Left lung (tissue), 10 donors: ENCODE measurements around the gene SACS. TPM values are rescaled to one million over a fixed set of nuclear protein-coding genes. Genes with fewer than 3 reads are reported as not detected.
A peak's percentile ranks its signal among the peaks of the same experiment; 100 is the strongest.

Source experiments
- ATAC-seq: fragments of 200-7000 bp; cut with Tn5 transposase; one replicate; pipeline ENCODE4 v1.9.1; 2020; ENCODE audit warnings: moderate library complexity
- DNase-seq, 4 donors: peaks; one replicate each; pipeline ENCODE4 v3.0.0-alpha.2; 2013 to 2020
- H3K27ac ChIP-seq, 2 donors: fragments of 200-600 bp; sonication (generic) in 1 of 2; one replicate each; pipeline versions ENCODE4 v1.5.0 to v1.8.0; 2020 to 2021
- H3K27me3 ChIP-seq, 2 donors: fragments of 200-600 bp; sonication (generic) in 1 of 2; one replicate each; pipeline versions ENCODE4 v1.5.0 to v1.8.0; 2020 to 2021
- H3K36me3 ChIP-seq, 2 donors: fragments of 200-600 bp; sonication (generic) in 1 of 2; one replicate each; pipeline versions ENCODE4 v1.5.0 to v1.8.0; 2020 to 2021
- H3K4me1 ChIP-seq, 2 donors: fragments of 200-600 bp; one replicate each; pipeline ENCODE4 v1.8.0; 2021
- H3K4me3 ChIP-seq, 2 donors: fragments of 200-600 bp; sonication (generic) in 1 of 2; one replicate each; pipeline versions ENCODE4 v1.5.0 to v1.8.0; 2020 to 2021; ENCODE audit warnings: mild to moderate bottlenecking in 1 of 2
- H3K9me3 ChIP-seq, 2 donors: fragments of 200-600 bp; sonication (generic) in 1 of 2; one replicate each; pipeline versions ENCODE4 v1.5.0 to v1.8.0; 2020 to 2021
- intact Hi-C, 2 donors: fragments of 100-400 bp; cut with DNase I; formaldehyde crosslinking; loops; one replicate each; pipeline versions ENCODE4 v1.11.2 to v1.14.2; 2022
- polyA plus RNA-seq, 6 donors: library from polyadenylated mRNA; unstranded; fragments of 120-200 nt; gene quantifications; one replicate each; pipeline ENCODE4 v1.2.1, GENCODE V29; 2013; ENCODE audit not compliant: insufficient read length in 6 of 6
- total RNA-seq, 2 donors: library from RNA; stranded (reverse); fragmentation: NEBNext Ultra II Directional; extraction: Animal tissue kit (Norgen Biotek cat#: 25700); gene quantifications; one replicate each; pipeline ENCODE4 v1.2.1, GENCODE V29; 2021
- TF ChIP-seq, protein P1 (sequence below), 2 donors: fragments of 200-600 bp; sonication (generic) in 1 of 2; IDR thresholded peaks; one replicate each; pipeline versions ENCODE4 v1.5.0 to v1.8.0; 2021; ENCODE audit warnings: antibody characterized with exemption in 2 of 2
- donor health status: DM: no; HTN: yes; CAD: no.
- donor health status: DM: no; HTN: no; CAD: no.

Gene SACS
- total and polyA plus RNA-seq, 8 donors, result 10.9 to 18.7 (median 15.9) TPM

DNA sequence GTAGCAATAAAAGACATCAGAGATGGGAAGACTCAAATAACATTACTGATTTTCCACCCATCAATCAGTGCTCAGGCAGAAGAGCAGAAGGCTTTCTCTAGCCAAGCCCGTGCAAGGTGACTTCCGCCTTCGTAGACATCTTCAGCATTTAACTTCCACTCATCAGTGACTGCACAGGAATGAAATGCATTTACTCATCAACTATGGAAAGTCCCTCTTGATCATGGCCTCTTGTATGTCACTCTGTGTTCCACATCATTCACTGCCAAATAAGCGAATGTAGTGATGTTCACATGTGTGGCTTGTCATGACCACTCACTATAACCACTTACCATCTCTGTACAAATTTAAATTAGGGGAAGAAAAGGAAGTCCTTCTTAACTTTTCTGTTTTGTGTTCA lies 49.4 kb downstream of the SACS start:
- DNase-seq, result no peak
- Histone ChIP-seq H3K36me3 (no peaks in the 10 kb centered on the region), H3K9me3 (no peaks in the 10 kb centered on the region), H3K4me1 (peaks cover under 1 to 4% of the 10 kb centered on the region in 2 donors), H3K27me3 (no peaks in the 10 kb centered on the region), H3K4me3 (no peak overlapping the region), H3K27ac (no peak overlapping the region)
- no peak for ATAC-seq
- intact Hi-C loops, result no loop called here
- TF ChIP-seq, protein P1, sequence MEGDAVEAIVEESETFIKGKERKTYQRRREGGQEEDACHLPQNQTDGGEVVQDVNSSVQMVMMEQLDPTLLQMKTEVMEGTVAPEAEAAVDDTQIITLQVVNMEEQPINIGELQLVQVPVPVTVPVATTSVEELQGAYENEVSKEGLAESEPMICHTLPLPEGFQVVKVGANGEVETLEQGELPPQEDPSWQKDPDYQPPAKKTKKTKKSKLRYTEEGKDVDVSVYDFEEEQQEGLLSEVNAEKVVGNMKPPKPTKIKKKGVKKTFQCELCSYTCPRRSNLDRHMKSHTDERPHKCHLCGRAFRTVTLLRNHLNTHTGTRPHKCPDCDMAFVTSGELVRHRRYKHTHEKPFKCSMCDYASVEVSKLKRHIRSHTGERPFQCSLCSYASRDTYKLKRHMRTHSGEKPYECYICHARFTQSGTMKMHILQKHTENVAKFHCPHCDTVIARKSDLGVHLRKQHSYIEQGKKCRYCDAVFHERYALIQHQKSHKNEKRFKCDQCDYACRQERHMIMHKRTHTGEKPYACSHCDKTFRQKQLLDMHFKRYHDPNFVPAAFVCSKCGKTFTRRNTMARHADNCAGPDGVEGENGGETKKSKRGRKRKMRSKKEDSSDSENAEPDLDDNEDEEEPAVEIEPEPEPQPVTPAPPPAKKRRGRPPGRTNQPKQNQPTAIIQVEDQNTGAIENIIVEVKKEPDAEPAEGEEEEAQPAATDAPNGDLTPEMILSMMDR (IDR thresholded peaks at IDR 0.05), result no peak

DNA sequence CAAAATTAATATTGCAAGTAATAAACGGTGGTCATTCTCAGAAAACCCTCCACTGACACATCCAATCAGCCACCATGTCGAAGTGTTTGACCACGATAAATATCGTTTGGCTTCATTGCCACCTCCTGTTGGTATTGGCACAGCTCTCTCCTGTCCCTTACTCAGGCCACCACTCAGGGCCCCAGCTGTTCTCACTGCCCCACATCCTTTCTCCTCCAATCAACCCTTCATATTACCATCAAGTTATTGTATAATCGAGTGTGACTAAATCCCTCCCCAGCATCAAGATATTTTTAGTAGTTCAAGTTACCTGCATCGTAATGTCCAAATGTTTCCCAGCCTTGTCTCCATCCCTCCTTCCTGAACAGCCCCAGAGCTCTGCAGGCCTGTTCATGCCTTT lies 50.4 kb downstream of the SACS start:
- intact Hi-C loops, result no loop called here
- no peak overlapping the region for H3K27ac ChIP-seq
- ATAC-seq, result no peak
- DNase-seq, result no peak
- TF ChIP-seq, protein P1 (IDR thresholded peaks at IDR 0.05), result no peak
- peaks cover 4 to 10% of the 10 kb centered on the region in 2 donors for H3K4me1 ChIP-seq
- no peaks in the 10 kb centered on the region for H3K9me3 ChIP-seq
- no peaks in the 10 kb centered on the region for H3K27me3 ChIP-seq
- no peak overlapping the region for H3K4me3 ChIP-seq
- H3K36me3 ChIP-seq, result no peaks in the 10 kb centered on the region

DNA sequence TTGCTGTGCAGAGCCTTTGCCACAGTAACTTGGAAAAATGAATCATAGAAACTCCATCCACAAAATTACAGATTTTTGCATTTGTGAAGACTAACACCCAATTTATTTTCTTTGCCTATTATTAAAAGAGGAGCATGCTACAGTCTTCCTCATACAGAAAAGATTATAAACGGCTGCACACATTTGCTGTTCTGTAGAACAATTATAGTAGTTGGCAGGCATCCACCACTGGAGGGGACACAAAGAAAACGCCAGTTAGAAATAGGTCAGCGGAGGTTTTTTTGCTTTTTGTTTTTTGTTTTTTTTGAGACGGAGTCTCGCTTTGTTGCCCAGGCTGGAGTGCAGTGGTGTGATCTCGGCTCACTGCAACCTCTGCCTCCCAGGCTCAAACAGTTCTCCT lies 51.6 kb downstream of the SACS start:
- H3K9me3 ChIP-seq, result no peaks in the 10 kb centered on the region

DNA sequence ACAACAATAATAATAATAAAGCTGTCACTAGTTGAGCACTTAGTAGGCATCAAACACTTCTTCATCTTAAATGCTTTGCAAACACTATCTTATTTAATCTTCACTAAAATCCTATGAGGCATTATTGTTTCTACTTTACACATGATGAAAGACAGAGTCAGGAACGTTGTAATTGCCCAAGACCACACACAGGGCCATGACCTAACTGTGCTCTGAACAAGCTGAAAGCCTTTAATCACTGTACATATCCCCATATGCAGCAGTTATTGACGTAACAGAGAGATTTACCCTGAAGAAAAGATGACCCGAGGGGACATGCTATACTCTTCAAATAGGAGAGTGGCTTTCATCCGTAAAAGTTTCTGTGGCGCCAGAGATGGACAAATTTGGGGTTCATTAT lies 53.0 kb downstream of the SACS start:
- Histone ChIP-seq H3K27ac (no peak overlapping the region), H3K27me3 (no peaks in the 10 kb centered on the region), H3K36me3 (no peaks in the 10 kb centered on the region), H3K4me3 (no peak overlapping the region), H3K4me1 (peaks cover 10 to 18% of the 10 kb centered on the region in 2 donors), H3K9me3 (no peaks in the 10 kb centered on the region)
- DNase-seq (no peak), ATAC-seq (no peak)
- TF ChIP-seq, protein P1 (IDR thresholded peaks at IDR 0.05), result no peak
- intact Hi-C loops, result no loop called here

More for the DNA sequence above, 51.6 kb downstream of the SACS start:
- ATAC-seq (no peak), DNase-seq (peak in 1 of 4 donors; percentile 67)
- TF ChIP-seq, protein P1 (IDR thresholded peaks at IDR 0.05), result no peak
- intact Hi-C loops, result no loop called here
- no peak overlapping the region for H3K27ac ChIP-seq
- no peaks in the 10 kb centered on the region for H3K36me3 ChIP-seq
- H3K4me3 ChIP-seq, result no peak overlapping the region
- peaks cover 10 to 12% of the 10 kb centered on the region in 2 donors for H3K4me1 ChIP-seq
- no peaks in the 10 kb centered on the region for H3K27me3 ChIP-seq

DNA sequence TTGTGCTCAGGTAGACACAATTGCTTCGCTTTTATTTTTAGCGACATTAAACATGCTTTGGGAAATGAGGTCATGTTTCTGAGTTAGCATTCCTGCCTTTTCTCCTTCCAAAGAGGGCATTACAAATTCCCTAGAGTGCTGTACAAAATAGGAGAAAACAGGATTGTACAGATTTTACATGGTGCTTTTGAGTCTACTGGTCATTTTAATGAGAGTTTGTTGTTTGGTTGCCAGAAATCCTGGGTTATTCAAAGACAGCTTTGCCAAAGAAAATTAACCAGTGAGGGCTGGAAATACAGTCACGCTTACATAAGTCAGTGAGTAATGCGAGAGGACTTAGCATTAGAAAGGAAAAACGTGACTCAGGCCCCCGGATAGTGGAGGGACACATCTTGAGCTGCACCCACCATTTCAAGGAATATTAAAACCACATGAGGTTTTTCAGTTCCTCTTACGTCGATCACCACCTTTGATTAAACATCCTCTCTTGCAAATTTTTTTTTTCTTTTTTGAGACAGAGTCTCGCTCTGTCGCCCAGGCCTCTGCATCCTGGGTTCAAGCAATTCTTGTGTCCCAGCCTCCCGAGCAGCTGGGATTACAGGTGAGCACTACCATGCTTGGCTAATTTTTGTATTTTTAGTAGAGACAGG lies 55.4 kb downstream of the SACS start:
- Histone ChIP-seq H3K36me3 (no peaks in the 10 kb centered on the region), H3K4me1 (peaks cover 10 to 29% of the 10 kb centered on the region in 2 donors), H3K4me3 (no peak overlapping the region), H3K9me3 (no peaks in the 10 kb centered on the region), H3K27ac (peak overlapping the region; percentile 20 to 68), H3K27me3 (no peaks in the 10 kb centered on the region)
- no peak for ATAC-seq
- peak in 1 of 4 donors; percentile 64 for DNase-seq
- TF ChIP-seq, protein P1 (IDR thresholded peaks at IDR 0.05), result no peak
- intact Hi-C loops, result no loop called here
